ENCODE data around the gene SPTSSA. TPM values are rescaled to one million over a fixed set of nuclear protein-coding genes. Genes with fewer than 3 reads are reported as not detected.
"Not testable (repeated sequence)": the region's sequence is repeated elsewhere in the genome, so short reads cannot be mapped to it uniquely, and the experiment has no call there.

The SPTSSA gene
- 9.8 and 12.9 TPM in 2 replicates for total RNA-seq

- DNase-seq (ENCODE audit: low read depth) = no peak
- peak within 1 kb of the TSS; percentile 87 for H3K4me3 ChIP-seq (ENCODE audit: low read depth, low read length)
- no peak for TF ChIP-seq CTCF (conservative IDR thresholded peaks at IDR 0.05; ENCODE audit: low read depth, low read length)
Measured at GRCh38 chr14:34462132-34462893, at the start of gene SPTSSA. Gene SPTSSA (minus strand): TSS chr14:34462240. CDS start chr14:34462207, 33 bp downstream.

GRCh38 chr14:34507884-34508283, 45.8 kb upstream of the SPTSSA start:
- TF ChIP-seq CTCF (conservative IDR thresholded peaks at IDR 0.05; ENCODE audit: low read depth, low read length) = no peak
- DNase-seq (ENCODE audit: low read depth) = no peak
- no peak overlapping the region for H3K4me3 ChIP-seq (ENCODE audit: low read depth, low read length)

- TF ChIP-seq CTCF (conservative IDR thresholded peaks at IDR 0.05; ENCODE audit: low read depth, low read length) = no peak
- H3K4me3 ChIP-seq (ENCODE audit: low read depth, low read length) = no peak overlapping the region
- no peak for DNase-seq (ENCODE audit: low read depth)
Measured at GRCh38 chr14:34507459-34507858, 45.4 kb upstream of the SPTSSA start.

GRCh38 chr14:34505124-34505491, 43.1 kb upstream of the SPTSSA start:
- not testable (repeated sequence) for DNase-seq (ENCODE audit: low read depth); H3K4me3 ChIP-seq (ENCODE audit: low read depth, low read length)

GRCh38 chr14:34504027-34504426, 42.0 kb upstream of the SPTSSA start:
- not testable (repeated sequence) for DNase-seq (ENCODE audit: low read depth); H3K4me3 ChIP-seq (ENCODE audit: low read depth, low read length)

GRCh38 chr14:34502545-34503225, 40.6 kb upstream of the SPTSSA start:
- TF ChIP-seq CTCF (conservative IDR thresholded peaks at IDR 0.05; ENCODE audit: low read depth, low read length) = no peak
- no peak for DNase-seq (ENCODE audit: low read depth)
- no peak overlapping the region for H3K4me3 ChIP-seq (ENCODE audit: low read depth, low read length)

- TF ChIP-seq CTCF (conservative IDR thresholded peaks at IDR 0.05; ENCODE audit: low read depth, low read length) = no peak
- no peak for DNase-seq (ENCODE audit: low read depth)
- H3K4me3 ChIP-seq (ENCODE audit: low read depth, low read length) = no peak overlapping the region
Measured at GRCh38 chr14:34502001-34502400, 40.0 kb upstream of the SPTSSA start.
